IMR-90 (cell line): ENCODE results near the gene PDK3. TPM values are rescaled to one million over a fixed set of nuclear protein-coding genes. Genes with fewer than 3 reads are reported as not detected.

Experiments used
- ATAC-seq: fragments of 200-7000 bp; cut with Tn5 transposase; 2 replicates; pipeline ENCODE4 v1.9.1; 2020; ENCODE audit warnings: low read depth, mild to moderate bottlenecking, moderate library complexity
- BruUV-seq: library from RNA; stranded (reverse); fragments of 400-500 nt; replicated peaks from 2 replicates; lab custom pipeline; 2021; lab: Mats Ljungman, UMichigan
- CTCF ChIA-PET: fragments of 300-600 bp; formaldehyde crosslinking; extraction: SDS; loops from one replicate; lab custom pipeline; 2021; ENCODE audit warnings: antibody characterized with exemption; lab: Yijun Ruan, JAX
- POLR2A ChIA-PET: fragments of 300-600 bp; sonication (Branson Sonifier 250); formaldehyde crosslinking; loops from one replicate; lab custom pipeline; 2022; ENCODE audit warnings: antibody characterized with exemption; ENCODE audit not compliant: unreplicated experiment; lab: Charles Lee
- DNase-seq: peaks from one replicate; pipeline ENCODE4 v3.0.0; 2013
- H2AFZ ChIP-seq: replicated peaks from 2 replicates; pipeline ENCODE3; 2013; ENCODE audit warnings: low read length, mild to moderate bottlenecking; ENCODE audit not compliant: poor library complexity
- H2AK5ac ChIP-seq: 2 replicates; pipeline ENCODE4 v1.6.1; 2013; ENCODE audit warnings: low read depth, low read length, inconsistent platforms
- H2AK9ac ChIP-seq: replicated peaks from 2 replicates; pipeline ENCODE3; 2013; ENCODE audit warnings: mild to moderate bottlenecking, low read depth, low read length, moderate library complexity; ENCODE audit not compliant: poor library complexity
- H2BK120ac ChIP-seq: 2 replicates; pipeline ENCODE4 v1.6.1; 2013; ENCODE audit warnings: low read depth, low read length, inconsistent platforms
- H2BK15ac ChIP-seq: 3 replicates; pipeline ENCODE4 v1.6.1; 2013; ENCODE audit warnings: low read depth, low read length, inconsistent platforms
- H2BK20ac ChIP-seq: 2 replicates; pipeline ENCODE4 v1.6.1; 2013; ENCODE audit warnings: low read depth, mild to moderate bottlenecking, inconsistent platforms, low read length, moderate library complexity
- H2BK5ac ChIP-seq: 2 replicates; pipeline ENCODE4 v1.6.1; 2013; ENCODE audit warnings: mild to moderate bottlenecking, low read depth, low read length, inconsistent platforms; ENCODE audit not compliant: poor library complexity, severe bottlenecking
- H3K14ac ChIP-seq: replicated peaks from 2 replicates; pipeline ENCODE4 v1.6.1; 2013; ENCODE audit warnings: low read depth, low read length, inconsistent platforms
- H3K18ac ChIP-seq: 2 replicates; pipeline ENCODE4 v1.6.1; 2013; ENCODE audit warnings: low read depth, low read length, control low read depth
- H3K23ac ChIP-seq: 2 replicates; pipeline ENCODE4 v1.6.1; 2013; ENCODE audit warnings: low read depth, low read length, inconsistent platforms
- H3K27ac ChIP-seq: 2 replicates; pipeline ENCODE4 v1.5.1; 2013; ENCODE audit warnings: mild to moderate bottlenecking, control low read depth, low read length; ENCODE audit not compliant: insufficient read depth
- H3K27me3 ChIP-seq: 2 replicates; pipeline ENCODE4 v1.6.1; 2013; ENCODE audit warnings: low read length; ENCODE audit not compliant: control insufficient read depth, insufficient read depth
- H3K36me3 ChIP-seq: 2 replicates; pipeline ENCODE4 v1.6.1; 2013; ENCODE audit warnings: low read length, mixed read lengths; ENCODE audit not compliant: control insufficient read depth, insufficient read depth
- H3K4ac ChIP-seq: 2 replicates; pipeline ENCODE4 v1.6.1; 2013; ENCODE audit warnings: low read depth, low read length, inconsistent platforms
- H3K4me1 ChIP-seq: 2 replicates; pipeline ENCODE4 v1.6.1; 2013; ENCODE audit warnings: low read length, mixed read lengths; ENCODE audit not compliant: control insufficient read depth, insufficient read depth
- H3K4me2 ChIP-seq: 2 replicates; pipeline ENCODE4 v1.6.1; 2013; ENCODE audit warnings: low read depth, mild to moderate bottlenecking, control low read depth, low read length, moderate library complexity
- H3K4me3 ChIP-seq: 2 replicates; pipeline ENCODE4 v1.5.1; 2013; ENCODE audit warnings: low read depth, mild to moderate bottlenecking, control low read depth, low read length, moderate library complexity; ENCODE audit not compliant: insufficient read depth
- H3K56ac ChIP-seq: 2 replicates; pipeline ENCODE4 v1.6.1; 2013; ENCODE audit warnings: low read length, inconsistent platforms; ENCODE audit not compliant: insufficient read depth; ENCODE audit errors: extremely low read depth
- H3K79me1 ChIP-seq, 2 experiments: 2 replicates each; pipeline ENCODE4 v1.6.1; 2013; ENCODE audit warnings: low read length in 2 of 2, inconsistent platforms in 1 of 2, low read depth in 1 of 2
- H3K9ac ChIP-seq: 2 replicates; pipeline ENCODE4 v1.6.1; 2013; ENCODE audit warnings: low read depth, low read length, control low read depth
- H3K9me1 ChIP-seq: 2 replicates; pipeline ENCODE4 v1.6.1; 2013; ENCODE audit warnings: low read length, inconsistent platforms; ENCODE audit not compliant: insufficient read depth
- H3K9me3 ChIP-seq: 2 replicates; pipeline ENCODE4 v1.6.1; 2013; ENCODE audit warnings: low read length; ENCODE audit not compliant: control insufficient read depth, insufficient read depth
- H4K20me1 ChIP-seq: 2 replicates; pipeline ENCODE4 v1.6.1; 2013; ENCODE audit warnings: low read length, inconsistent platforms; ENCODE audit not compliant: insufficient read depth
- H4K5ac ChIP-seq: 2 replicates; pipeline ENCODE4 v1.6.1; 2013; ENCODE audit warnings: mild to moderate bottlenecking, low read depth, low read length, control low read depth
- H4K8ac ChIP-seq, 2 experiments: 2 replicates each; pipeline ENCODE4 v1.6.1; 2013; ENCODE audit warnings: low read depth in 2 of 2, low read length in 2 of 2, control low read depth in 1 of 2, inconsistent platforms in 1 of 2
- H4K91ac ChIP-seq: 2 replicates; pipeline ENCODE4 v1.6.1; 2013; ENCODE audit warnings: low read depth, low read length, inconsistent platforms; ENCODE audit not compliant: insufficient read depth
- CHD1 ChIP-seq: IDR thresholded peaks from 2 replicates; pipeline ENCODE4 v1.6.1; 2012; ENCODE audit warnings: low read depth, low read length, improper control_type of control experiment
- MAFK ChIP-seq: IDR thresholded peaks from 2 replicates; pipeline ENCODE4 v1.6.1; 2012; ENCODE audit warnings: low read depth, low read length, improper control_type of control experiment
- WGBS, 2 experiments: methylation state at CpG; one replicate each; pipeline versions ENCODE4 v1.1.5 to v1.1.7; 2013; ENCODE audit warnings: missing lambda C conversion rate in 2 of 2; ENCODE audit not compliant: insufficient read length in 1 of 2; ENCODE audit errors: extremely low coverage in 2 of 2; 5-methylcytosine and 5-hydroxymethylcytosine counted together
- dilution Hi-C: fragments of 300-500 bp; cut with HindIII; formaldehyde crosslinking; loops from one replicate; pipeline ENCODE4 v1.14.3; 2018; ENCODE audit warnings: low sequenced_read_pairs; ENCODE audit not compliant: unreplicated experiment
- in situ Hi-C: fragments of 300-500 bp; cut with MboI; formaldehyde crosslinking; loops from 3 replicates; pipeline ENCODE4 v1.14.3; 2019; ENCODE audit warnings: low sequenced_read_pairs, inconsistent platforms, mixed read lengths
- intact Hi-C: fragments of 100-400 bp; cut with micrococcal nuclease; formaldehyde crosslinking; loops from 2 replicates; pipeline ENCODE4 v1.10.0; 2022
- polyA plus RNA-seq, 3 experiments: library from polyadenylated mRNA; depleted of rRNA; stranded (reverse); fragments of >200 nt; gene quantifications; 2 replicates each; pipeline ENCODE4 v1.2.3, GENCODE V29; 2012; ENCODE audit warnings: low replicate concordance in 1 of 3
- total RNA-seq: library from RNA; depleted of rRNA; stranded (reverse); fragments of >200 nt; gene quantifications from 2 replicates; pipeline ENCODE4 v1.2.3, GENCODE V29; 2012

The PDK3 gene
- total and polyA plus RNA-seq, 2 of the 4 experiments (the other 2 are of a cell fraction), result 2.3 to 4.8 TPM

DNA sequence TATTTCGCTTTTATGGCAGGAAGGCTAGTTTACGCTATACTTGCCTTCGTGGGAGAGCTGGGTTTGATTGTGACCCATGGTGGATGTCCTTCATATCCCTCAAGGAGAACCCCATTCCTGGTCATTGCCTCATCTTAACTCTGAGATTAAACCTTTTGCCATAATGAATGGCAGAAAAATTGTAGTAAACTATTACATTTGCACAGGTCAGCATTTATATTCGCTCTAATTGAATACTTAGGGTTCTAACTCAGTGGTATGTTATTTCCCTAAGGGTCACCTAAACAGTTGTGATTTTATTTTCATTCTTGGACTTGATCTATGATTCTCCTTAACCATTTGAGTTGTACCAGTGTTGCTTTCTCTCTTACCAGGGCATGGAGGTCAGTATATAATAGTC is 13.4 kb downstream of the PDK3 start:
- no CpG with 5 or more reads among the region's 4 CpGs for WGBS, 2 experiments
- ATAC-seq (no peak), DNase-seq (no peak)
- Histone ChIP-seq H2BK20ac (no peak overlapping the region), H2AK5ac (no peak overlapping the region), H3K4ac (no peak overlapping the region), H2BK15ac (no peak overlapping the region), H3K27ac (no peak overlapping the region), H3K36me3 (no peaks in the 10 kb centered on the region), H2AK9ac (no peak overlapping the region), H3K9me3 (no peaks in the 10 kb centered on the region), H3K14ac (no peak overlapping the region), H2BK5ac (no peak overlapping the region), H3K9ac (no peak overlapping the region), H2BK120ac (no peak overlapping the region), H4K20me1 (no peaks in the 10 kb centered on the region), H3K18ac (no peak overlapping the region), H4K5ac (no peak overlapping the region), H3K23ac (no peak overlapping the region), H3K9me1 (no peaks in the 10 kb centered on the region), H3K56ac (no peak overlapping the region), H3K4me2 (no peak overlapping the region), H4K8ac (no peak overlapping the region), H3K4me1 (no peaks in the 10 kb centered on the region), H2AFZ (no peak overlapping the region), H3K4me3 (no peak overlapping the region), H3K27me3 (peaks cover 1% of the 10 kb centered on the region), H4K91ac (no peak overlapping the region), H3K79me1 (no peaks in the 10 kb centered on the region)
- POLR2A ChIA-PET, result no interaction called here
- in situ Hi-C loops, result no loop called here
- no peak for TF ChIP-seq CHD1
- TF ChIP-seq MAFK, result peak; percentile 83
- intact Hi-C loops, result no loop called here
- dilution Hi-C loops, result no loop called here
- no TSS peak for BruUV-seq
- CTCF ChIA-PET, result no interaction called here
